IPS DF 4.7 (cell line): Measurements from ENCODE around the gene TMEM135.
A peak's percentile ranks its signal among the peaks of the same experiment; 100 is the strongest.
"Not testable (repeated sequence)": the region's sequence is repeated elsewhere in the genome, so short reads cannot be mapped to it uniquely, and the experiment has no call there.

Experiments used
- DNase-seq: peaks from one replicate; pipeline ENCODE4 v3.0.0-alpha.2; 2013; ENCODE audit warnings: low spot score; ENCODE audit errors: extremely low read depth

The TMEM135 gene

DNA sequence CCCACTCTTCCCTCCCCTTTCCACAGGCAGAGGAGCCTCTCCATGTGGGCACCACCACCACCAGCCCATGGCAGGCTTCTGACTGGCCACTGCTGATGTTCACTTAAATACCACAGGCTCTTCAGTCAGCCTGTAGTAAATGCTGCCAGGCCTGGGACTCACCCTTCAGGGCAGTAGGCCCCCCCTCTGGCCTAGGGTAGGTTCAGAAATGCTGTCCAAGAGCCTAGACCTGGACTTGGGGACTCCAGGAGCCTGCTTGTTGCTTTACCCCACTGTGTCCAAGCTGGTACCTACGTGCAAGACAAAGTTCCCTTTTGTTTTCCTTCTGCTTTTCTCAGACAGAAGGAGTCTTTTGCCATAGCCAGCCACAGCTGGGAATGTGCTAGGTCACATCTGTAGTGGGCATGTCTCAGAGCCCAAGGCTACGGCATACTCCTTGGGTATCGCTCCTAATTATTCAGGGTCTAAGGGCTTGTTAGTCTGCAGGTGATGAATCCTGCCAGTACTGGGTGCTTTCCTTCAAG, 38.6 kb downstream of the TMEM135 start:
- DNase-seq: no peak

- no peak for DNase-seq
Measured at GRCh38 chr11:87076874-87077429, 39.2 kb downstream of the TMEM135 start.

DNA sequence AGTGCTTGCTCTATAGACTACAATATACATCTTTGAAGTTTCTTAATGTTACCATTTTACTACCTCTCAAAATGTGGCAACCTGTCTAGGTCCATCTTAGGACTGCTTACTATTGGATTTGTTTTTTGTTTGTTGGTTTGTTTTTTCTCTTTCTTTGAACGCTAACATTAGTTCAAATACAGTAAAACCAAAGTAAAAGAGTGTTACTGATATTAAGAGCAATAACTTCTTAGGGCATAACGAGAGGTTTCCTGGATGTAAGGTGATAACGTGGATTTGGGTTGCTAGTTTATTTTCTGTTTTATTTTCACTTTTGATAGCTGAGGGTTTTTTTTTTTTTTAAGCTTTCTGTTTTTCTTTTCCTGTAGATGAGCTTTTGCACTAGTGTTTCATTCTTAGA, 43.6 kb downstream of the TMEM135 start:
- no peak for DNase-seq

DNA sequence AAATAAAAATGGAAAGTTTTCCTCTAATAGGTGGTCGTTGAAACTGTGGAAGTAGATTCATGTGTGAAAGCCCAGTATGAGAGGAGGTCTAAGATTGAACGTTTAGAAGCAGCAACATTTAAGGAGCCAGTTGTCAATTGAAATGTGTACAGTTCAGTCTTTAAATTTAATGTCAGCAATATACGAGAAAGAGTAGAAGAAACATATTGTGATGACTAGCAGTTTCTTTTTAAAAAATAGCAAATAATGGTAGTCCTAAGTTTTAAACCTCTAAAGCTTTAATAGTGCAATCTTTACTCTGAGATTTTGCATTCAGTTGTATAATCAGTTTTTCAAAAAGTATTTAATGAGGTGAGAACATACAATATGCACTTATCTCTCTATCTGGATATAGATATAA, 44.9 kb downstream of the TMEM135 start:
- DNase-seq: no peak

DNA sequence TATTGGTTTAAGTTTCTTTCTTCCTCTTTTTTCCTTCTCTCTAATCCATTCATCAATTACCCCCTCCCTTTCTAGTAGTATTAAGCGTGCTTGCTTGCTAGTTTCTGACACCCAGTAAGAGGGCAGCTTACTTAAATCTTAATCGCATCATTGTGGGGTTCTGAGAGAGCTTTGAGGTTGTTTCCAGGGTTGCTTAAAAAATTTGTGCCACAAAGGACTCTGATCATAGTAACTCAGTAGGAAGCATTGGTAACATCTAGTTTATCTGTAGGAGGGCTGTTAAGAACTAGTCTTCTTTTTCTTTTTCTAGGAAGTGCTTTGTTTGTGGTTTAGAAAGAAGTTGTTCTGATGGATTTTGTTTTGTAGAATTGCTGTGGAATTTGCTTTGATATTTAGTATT, 45.3 kb downstream of the TMEM135 start:
- peak; percentile 68 for DNase-seq

DNA sequence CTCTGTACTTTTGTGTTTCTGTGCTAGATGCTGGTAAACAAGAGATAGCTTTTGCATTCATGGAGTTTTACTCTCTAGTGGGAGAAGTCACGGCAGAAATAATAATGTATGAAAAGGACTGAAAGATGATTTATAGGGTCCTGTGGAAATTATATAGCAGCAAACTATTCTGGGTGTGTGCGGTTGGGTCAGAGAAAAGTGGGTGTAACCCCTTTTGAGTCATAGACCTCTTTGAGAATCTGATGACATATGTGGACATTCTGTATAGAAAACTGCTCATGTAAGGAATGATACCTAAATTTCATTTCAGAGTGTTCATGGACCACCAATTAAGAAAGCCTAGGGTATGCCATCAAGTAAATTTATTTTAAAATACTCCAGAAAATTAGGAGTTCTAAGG, 54.4 kb downstream of the TMEM135 start:
- DNase-seq: no peak

DNA sequence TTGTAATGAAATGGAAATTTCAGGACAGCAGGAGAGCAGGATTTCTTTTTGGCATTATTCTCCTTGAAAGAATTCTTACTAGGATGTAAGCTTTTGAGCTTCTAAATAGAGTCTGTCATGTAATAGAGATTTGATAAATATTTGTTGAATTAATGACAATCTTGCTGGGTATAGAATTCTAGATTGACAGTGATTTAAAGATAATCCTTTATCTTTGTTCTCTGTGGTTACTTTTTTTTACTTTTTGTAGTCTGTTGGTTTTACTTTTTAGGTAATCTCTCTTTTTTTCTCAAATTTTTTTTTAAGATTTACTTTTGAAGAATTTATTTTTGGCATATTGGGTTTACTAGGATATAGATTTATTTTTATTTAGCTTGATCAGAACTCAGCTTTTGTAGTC, 54.8 kb downstream of the TMEM135 start:
- no peak for DNase-seq

DNA sequence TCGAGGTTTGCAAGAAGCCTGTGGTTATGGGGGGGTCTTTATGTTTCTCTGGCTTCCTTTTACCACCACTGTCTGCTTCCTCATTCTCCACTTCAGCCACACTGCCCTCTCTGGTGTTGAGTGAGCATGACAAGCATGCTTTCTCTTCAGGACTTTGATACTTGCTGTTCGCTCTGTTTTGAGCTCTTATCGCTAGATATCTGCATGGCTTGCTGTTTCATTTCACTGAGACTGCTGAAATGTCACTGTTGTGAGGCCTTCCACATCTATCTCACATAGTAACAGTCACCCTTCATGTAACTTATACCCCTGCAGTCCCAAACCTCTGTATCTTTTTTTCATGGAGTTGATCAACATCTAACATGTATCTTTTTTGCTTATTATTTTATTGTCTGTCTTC, 59.8 kb downstream of the TMEM135 start:
- no peak for DNase-seq

GRCh38 chr11:87101956-87102580, 64.3 kb downstream of the TMEM135 start:
- no peak for DNase-seq

- not testable (repeated sequence) for DNase-seq
Measured at GRCh38 chr11:87105826-87106225, 68.1 kb downstream of the TMEM135 start.

DNA sequence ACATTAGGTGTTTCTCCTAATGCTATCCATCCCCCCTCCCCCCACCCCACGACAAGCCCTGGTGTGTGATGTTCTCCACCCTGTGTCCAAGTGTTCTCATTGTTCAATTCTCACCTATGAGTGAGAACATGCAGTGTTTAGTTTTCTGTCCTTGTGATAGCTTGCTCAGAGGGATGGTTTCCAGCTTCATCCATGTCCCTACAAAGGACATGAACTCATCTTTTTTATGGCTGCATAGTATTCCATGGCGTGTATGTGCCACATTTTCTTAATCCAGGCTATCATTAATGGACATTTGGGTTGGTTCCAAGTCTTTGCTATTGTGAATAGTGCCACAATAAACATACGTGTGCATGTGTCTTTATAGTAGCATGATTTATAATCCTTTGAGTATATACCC, 69.6 kb downstream of the TMEM135 start:
- DNase-seq: not testable (repeated sequence)

DNA sequence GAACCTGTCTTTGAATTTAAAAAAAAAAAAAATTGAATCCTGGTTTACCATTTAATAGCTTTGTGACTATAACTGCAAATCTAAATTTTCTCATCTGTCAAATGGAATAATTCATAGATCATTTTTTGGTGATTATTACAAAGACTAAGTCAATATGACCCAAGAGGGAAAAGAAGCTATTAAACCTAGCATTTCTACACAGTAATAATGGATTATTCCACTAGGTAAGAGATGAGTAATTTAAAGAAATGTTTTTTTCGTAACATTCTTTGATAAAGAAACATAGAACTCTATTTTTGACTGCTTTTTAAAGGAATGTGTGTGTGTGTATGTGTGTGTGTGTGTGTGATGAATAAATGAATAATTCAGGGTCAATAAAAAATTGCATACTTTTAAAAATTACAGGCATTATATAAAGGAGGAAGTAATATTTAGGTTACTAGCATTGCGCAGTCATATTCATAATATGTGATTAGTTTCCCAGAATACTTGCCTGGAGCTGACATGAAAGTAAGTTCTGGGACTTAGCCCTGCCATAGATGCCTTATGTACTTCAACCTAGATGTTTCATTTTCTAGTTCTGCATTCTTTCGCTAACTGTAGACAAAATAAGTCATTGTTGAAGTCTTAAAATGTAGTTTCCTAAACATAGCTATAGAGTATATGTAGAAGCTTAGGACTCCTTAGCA, 72.9 kb downstream of the TMEM135 start:
- DNase-seq: no peak

GRCh38 chr11:87114093-87114492, 76.4 kb downstream of the TMEM135 start:
- no peak for DNase-seq

GRCh38 chr11:87116185-87116584, 78.5 kb downstream of the TMEM135 start:
- DNase-seq: no peak

GRCh38 chr11:87120937-87121336, 83.2 kb downstream of the TMEM135 start:
- no peak for DNase-seq

DNA sequence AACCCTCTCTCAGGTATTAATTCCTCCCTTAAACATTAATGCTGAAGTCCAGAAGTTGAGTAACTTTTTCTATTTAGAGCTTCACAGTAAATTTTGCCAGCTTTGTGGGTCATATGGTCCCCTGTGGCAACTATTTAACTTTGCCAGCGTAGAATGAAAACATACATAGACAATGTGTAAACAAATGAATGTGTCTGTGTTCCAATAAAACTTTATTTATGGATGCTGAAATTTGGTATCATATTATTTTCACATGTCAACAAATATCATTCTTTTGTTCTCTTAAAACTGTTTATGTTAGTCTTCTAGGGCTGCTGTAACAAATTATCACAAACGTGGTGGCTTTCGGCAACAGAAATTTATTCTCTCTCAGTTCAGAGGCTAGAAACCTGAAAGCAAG, 85.1 kb downstream of the TMEM135 start:
- DNase-seq: no peak

DNA sequence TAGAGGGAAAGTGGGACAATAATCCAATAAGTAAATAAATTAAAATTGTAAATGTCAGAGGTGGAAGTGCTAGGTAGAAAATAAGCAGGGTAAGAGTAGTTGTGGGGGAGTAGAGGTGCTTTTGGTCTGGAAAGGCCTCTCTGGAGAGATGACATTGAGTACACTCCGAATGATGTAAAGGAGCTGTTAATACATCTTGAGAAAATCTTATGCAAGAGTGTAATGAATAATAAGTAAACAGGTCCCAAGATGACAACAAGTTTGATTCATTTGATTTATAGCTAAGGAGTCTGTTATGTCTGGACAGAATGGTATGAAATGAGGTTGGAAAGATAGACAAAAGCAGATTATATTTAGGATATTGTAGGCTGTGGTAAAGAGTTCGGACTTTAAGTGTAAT, 87.5 kb downstream of the TMEM135 start:
- DNase-seq: no peak

DNA sequence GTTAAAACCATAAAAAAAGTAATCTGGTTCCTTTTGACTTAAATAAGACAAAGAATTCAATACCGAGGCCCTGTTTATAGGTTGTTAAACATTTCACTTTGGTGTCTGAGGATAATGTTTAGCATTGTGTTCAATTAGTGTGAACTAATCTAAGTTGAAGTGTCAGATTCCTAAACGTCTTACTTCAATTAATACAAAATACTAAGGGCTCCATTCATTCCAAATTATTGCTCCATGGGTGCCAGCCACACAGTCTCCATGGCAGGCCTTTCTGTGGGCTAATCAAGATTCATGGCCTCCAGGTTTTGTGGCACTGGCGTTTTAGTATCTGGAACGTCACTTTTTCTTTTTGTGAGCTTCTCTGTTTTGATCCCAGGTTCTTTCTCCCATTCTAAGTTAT, 89.4 kb downstream of the TMEM135 start:
- no peak for DNase-seq

DNA sequence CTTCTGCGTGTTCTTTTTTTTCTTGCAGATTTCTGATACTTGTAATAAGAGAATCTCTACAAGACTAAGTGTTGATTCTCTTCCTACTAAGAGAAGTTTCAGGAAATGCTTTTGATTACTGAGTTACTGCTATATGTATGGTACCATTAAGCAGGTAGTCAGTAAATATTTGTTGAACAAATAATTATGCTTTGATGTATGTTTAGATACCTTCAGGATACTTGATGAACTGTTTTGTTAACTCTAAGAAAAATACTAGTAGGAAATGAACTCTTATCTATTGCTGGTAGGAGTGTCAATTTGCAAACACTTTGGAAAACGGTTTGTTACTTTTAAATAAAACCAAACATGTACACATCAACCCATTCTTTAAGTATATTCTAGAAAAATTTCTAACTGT, 90.6 kb downstream of the TMEM135 start:
- no peak for DNase-seq

GRCh38 chr11:87134524-87135106, 96.9 kb downstream of the TMEM135 start:
- no peak for DNase-seq

- no peak for DNase-seq
Measured at GRCh38 chr11:87136236-87136635, 98.5 kb downstream of the TMEM135 start.

- no peak for DNase-seq
Measured at GRCh38 chr11:87137711-87138110, 100.0 kb downstream of the TMEM135 start.
